Dermis microvascular lymphatic vessel endothelial cell (primary cell): ENCODE data around the gene UBA1. TPM values are rescaled to one million over a fixed set of nuclear protein-coding genes. Genes with fewer than 3 reads are reported as not detected.

ENCODE experiments used
- DNase-seq, 2 donors: peaks; one replicate each; pipeline versions ENCODE4 v3.0.0 to v3.0.0-alpha.2; 2010; ENCODE audit warnings: low read depth in 2 of 2
- total RNA-seq: library from RNA; depleted of rRNA; stranded (reverse); fragments of >200 nt; gene quantifications from 2 replicates; pipeline ENCODE4 v1.2.1, GENCODE V29; 2014

Gene UBA1
- total RNA-seq, 1 donor from 2014 or later: 115 TPM

DNA sequence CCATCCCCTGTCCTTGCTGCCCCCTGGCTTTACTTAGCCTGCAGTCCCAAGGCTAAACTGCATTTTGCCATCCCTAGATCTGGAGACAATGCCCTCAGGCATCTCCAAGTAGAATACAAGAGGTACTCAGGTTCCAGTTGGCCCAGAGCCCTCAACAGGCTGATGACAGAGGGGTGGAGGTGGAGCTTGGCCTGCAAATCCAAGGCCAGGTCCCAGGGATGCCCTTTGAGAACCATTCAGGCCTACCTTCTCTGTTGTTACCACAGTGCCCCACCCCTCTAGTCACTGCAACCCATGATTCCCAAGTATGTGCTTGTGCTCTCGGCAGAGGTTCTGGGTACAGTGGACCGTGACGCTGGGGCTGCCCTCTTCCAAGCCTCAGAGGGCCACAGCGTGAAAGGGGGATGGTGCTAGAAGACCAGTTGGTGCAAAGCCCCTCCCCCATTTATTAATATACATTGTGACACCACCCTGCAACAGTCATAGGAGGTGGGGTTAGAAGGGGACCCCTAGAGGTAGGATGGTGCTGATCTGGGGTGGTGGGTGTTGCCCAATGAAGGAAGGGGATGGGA is 6.4 kb upstream of the UBA1 start:
- DNase-seq: no peak

- no peak for DNase-seq
These were observed 3.7 kb upstream of the UBA1 start for GRCh38 chrX:47189906-47190305.

DNA sequence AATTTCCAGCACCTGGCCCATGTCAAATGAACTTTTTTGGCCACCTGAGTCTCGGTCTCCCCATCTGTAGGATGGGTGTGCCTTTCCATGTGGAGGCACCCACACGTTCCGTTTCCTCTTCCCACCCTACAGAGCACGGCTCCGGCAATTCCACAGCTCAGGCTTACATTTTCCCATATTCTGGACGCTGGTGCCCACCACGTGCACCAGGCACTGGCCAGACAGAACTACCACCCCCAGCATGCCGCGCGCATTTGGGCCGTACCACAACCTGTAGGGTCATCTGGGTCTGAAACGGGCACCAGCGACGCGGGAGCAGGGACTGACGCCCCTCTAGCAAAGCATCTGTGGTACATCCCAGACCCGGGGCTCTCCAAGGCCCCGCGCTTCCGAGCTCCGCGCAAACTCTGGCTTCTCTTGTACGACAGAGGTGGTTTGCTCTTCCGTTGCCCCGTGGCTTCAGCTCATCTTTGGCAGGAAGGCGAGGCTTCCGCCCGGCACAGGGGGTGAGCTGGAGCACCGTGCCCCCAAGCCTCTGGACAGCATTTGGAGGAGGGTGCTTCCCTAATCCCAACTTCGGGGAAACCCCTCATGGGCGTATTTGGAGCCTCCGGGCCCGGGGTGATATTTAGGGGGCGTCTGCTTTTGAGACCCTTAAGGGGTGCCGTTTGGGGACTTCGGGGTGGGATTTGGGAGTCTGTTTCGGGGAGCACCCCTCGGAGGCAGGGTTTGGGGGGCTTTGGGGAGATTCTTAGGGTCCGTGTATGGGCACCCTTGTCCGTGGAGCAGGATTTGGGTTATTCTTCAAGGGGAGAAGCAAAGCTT is 3.0 kb upstream of the UBA1 start:
- peak; percentile 88 to 94 for DNase-seq

GRCh38 chrX:47191331-47191730 is 2.3 kb upstream of the UBA1 start:
- peak in 1 of 2 donors; percentile 14 for DNase-seq

DNA sequence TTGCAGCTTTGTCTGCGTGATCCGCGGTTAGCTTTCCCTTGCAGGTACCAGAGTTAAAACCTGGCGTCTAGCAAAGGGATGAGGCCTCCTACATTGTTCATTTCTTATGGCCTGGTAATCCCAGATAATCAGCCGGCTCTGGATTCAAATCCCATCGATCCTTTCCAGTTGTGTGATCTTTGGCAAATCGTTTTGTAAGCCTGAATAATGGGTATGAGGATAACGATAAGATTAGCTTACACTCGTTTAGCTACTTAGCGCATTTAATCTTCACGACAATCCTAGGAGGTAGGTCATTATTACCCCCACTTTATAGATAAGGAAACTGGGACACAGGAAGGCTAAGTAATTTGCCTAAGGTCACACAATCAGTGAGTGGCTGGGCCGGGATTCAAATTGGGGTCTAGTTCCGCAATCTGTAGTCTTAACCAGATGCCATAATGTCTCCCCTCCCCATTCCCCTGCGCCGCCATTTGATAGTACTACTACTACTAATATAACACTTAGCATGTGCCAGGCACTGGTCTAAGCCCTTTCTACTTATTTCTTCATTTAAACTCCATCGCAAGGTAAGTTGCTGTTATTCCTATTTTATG is 1.7 kb upstream of the UBA1 start:
- no peak for DNase-seq

DNA sequence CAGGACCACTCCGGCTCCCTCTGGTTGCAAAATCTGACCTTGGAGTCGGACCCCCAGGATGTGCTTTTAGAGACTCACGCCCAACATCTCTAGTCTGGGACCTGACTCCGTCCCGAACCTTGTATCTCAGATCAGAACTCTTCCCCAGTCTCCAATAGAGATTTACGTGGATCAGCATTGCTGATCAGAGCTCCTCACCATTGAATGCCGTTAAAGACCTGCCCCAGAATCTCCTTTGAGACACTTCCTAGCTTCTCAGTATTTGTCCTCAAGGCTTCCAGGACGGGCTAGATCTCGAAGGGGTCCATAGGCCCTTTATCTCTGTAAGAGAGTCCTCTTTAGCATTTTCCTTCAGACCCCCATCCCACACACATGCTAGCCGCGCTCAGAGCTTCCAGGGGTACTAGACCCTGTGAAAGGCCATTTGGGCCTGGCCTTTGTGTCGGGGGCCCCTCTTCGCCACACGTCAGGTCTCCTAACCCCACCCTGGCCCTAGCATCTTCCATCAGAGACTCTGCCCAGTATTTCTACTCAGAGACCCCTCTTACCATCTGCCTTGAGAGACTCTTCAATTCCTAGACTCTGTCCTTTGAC is 662 bp downstream of the UBA1 start:
- DNase-seq: no peak

DNA sequence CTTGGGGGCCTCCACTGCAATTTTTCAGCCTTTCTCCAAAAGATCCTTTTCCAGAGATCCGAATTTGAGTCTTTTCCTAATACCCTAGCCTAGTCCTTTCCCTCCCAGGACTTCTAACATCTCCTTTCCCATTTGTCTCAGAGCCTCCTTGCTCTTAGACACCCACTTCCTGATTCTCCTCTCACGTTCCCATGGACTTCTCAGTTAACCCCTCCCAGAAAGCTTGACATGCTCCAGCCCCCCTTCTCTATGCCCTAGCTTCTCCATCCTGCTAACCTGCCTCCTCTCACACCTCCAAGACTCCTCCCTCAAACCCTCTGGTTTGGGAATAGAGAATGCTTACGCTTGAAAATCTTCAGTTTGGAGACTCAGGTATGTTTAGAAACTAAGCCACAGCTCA is 2.5 kb downstream of the UBA1 start:
- no peak for DNase-seq

- DNase-seq: no peak
These were observed 3.9 kb downstream of the UBA1 start for GRCh38 chrX:47197526-47197925.

- DNase-seq: no peak
These were observed 4.5 kb downstream of the UBA1 start for GRCh38 chrX:47198026-47198686.

- DNase-seq: no peak
These were observed 5.1 kb downstream of the UBA1 start for GRCh38 chrX:47198687-47199080.

- DNase-seq: no peak
These were observed 5.7 kb downstream of the UBA1 start for GRCh38 chrX:47199286-47199685.

DNA sequence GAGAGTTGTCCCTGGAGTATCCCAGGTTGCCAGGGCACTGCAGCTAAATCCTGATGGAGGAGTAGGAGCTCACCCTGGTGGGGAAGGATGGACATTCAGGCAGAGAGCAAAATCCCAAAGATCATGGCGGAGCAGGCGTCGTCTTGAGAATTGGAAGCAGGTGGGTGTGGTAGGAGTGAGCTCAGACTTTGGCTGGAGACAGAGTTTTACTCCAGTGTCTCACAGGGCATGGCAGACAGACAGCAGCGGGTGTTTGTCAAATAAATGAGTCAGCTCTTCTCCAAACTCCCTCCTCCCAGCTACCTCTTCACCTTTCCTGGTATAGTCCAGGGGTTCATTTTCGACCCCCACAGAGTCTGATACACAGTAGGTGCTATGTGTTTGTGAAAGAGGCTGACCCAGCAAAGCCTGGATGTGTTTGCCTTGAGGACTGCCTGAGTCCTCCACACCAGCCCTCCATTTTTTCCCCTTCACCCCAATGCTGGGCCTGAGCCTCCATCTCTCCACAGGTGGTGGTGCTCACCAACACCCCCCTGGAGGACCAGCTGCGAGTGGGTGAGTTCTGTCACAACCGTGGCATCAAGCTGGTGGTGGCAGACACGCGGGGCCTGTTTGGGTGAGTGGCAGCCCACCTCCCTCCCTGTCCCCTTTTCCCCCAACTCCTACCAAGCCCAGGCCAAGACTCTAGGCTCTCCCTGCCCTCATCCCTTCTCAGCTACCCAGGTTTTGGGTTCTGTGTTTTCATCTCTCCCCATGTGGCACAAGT is 6.9 kb downstream of the UBA1 start:
- DNase-seq: no peak

DNA sequence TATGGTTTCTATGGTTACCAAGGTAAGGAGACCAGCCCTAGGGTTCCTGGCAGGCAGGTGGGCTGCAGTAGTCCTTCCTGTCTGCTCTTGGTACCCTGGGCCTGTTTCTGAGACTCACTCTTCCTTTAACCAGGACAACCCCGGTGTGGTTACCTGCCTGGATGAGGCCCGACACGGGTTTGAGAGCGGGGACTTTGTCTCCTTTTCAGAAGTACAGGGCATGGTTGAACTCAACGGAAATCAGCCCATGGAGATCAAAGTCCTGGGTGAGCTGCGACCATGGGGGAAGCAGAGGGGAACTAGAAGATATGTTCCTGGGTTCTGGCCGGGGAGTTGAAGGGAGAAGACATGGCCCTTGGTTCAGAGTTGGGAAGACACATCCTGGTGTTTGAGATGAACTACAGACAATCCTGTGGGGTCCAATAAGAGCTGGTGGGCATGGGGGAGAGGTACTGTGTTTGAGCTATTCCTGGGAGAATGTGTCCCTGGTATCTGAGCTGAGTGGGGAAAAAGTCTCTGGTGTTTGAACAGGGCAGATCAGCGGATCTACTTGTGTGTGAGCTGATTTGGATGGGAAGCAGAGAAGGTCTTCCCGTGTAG is 7.8 kb downstream of the UBA1 start:
- no peak for DNase-seq

DNA sequence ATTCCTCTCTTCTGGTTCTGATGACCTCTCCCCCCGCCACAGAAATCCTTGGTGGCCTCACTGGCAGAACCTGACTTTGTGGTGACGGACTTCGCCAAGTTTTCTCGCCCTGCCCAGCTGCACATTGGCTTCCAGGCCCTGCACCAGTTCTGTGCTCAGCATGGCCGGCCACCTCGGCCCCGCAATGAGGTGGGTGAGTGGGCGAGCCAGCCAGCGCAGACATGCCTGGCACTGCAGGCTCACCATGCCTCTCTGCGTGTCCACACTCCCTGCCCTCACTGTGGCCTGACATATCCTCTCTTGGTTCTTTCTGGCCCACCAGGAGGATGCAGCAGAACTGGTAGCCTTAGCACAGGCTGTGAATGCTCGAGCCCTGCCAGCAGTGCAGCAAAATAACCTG is 8.7 kb downstream of the UBA1 start:
- DNase-seq: no peak

GRCh38 chrX:47202877-47203276 is 9.2 kb downstream of the UBA1 start:
- DNase-seq: no peak

DNA sequence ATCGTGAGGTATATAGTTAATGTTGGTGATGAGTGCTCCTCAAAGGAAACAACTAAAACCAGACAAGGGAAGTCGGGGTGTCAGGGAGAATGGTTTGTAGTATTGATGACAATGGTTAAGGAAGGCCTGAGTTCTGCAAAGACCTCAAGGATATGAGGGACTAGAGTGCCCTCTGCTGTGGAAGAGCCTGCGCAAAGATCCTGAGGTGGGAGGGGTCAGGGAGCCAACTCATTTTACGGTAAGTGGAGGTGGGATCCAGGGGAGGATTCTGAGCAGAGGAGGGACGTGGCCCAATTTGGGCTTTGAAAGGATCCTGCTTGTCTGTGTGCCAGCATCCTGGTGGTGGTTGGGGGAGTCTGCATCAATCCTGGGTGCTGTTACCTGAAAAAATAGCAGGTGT is 11.3 kb downstream of the UBA1 start:
- no peak for DNase-seq

GRCh38 chrX:47206316-47206715 is 12.7 kb downstream of the UBA1 start:
- DNase-seq: no peak

GRCh38 chrX:47208108-47208507 is 14.5 kb downstream of the UBA1 start:
- DNase-seq: no peak

DNA sequence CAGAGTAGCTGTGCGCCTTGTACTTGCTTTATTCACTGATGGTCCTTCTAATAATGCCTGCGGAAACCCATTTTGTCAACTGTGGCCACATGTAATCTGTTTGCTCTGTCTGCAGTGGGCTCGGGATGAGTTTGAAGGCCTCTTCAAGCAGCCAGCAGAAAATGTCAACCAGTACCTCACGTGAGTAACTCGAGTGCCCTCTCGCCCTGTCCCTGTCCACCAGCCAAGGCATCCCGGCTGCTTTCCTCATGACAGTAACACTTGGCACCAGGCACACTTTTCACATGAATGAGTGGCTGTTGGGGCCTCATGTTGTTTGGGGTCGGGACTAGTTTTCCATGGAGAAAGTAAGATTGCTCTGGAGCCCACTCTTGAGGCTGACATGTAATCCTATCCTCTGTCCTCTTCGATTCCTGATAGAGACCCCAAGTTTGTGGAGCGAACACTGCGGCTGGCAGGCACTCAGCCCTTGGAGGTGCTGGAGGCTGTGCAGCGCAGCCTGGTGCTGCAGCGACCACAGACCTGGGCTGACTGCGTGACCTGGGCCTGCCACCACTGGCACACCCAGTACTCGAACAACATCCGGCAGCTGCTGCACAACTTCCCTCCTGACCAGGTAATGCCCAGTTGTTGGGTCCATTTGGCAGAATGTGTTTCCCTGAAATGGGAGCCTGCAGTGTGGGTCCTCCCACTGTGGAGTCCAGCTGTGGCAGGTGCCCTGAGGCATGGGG is 16.0 kb downstream of the UBA1 start:
- DNase-seq: no peak
